HG03460 (cell line): ENCODE data around the gene RWDD4.

Experiments used
- ATAC-seq: cut with Tn5 transposase; IDR thresholded peaks from one replicate; pipeline ENCODE4 v1.9.1; 2021; ENCODE audit not compliant: unreplicated experiment

Gene RWDD4

GRCh38 chr4:183659029-183659871 lies at the start of gene RWDD4, which contains the start of gene TRAPPC11:
Gene RWDD4, minus strand, starts transcription at chr4:183659185. Its CDS starts 233 bp downstream, at chr4:183658952.
Gene TRAPPC11, plus strand, starts transcription at chr4:183659293. Its CDS starts 4,575 bp downstream, at chr4:183663868.
- ATAC-seq = peak; percentile 99

GRCh38 chr4:183702492-183702891 lies 43.5 kb upstream of the RWDD4 start:
- no peak for ATAC-seq

- ATAC-seq = no peak
These were observed 41.4 kb upstream of the RWDD4 start for GRCh38 chr4:183700407-183700806.

GRCh38 chr4:183698909-183699308 lies 39.9 kb upstream of the RWDD4 start:
- ATAC-seq = no peak

- ATAC-seq = no peak
These were observed 32.9 kb upstream of the RWDD4 start for GRCh38 chr4:183691897-183692296.

GRCh38 chr4:183691006-183691405 lies 32.0 kb upstream of the RWDD4 start:
- ATAC-seq = no peak

- no peak for ATAC-seq
These were observed 29.2 kb upstream of the RWDD4 start for GRCh38 chr4:183688216-183688615.

GRCh38 chr4:183686461-183686860 lies 27.5 kb upstream of the RWDD4 start:
- no peak for ATAC-seq

- no peak for ATAC-seq
These were observed 22.1 kb upstream of the RWDD4 start for GRCh38 chr4:183681119-183681518.

- ATAC-seq = no peak
These were observed 16.6 kb upstream of the RWDD4 start for GRCh38 chr4:183675625-183676024.

- no peak for ATAC-seq
These were observed 15.2 kb upstream of the RWDD4 start for GRCh38 chr4:183674153-183674552.

GRCh38 chr4:183670960-183671555 lies 12.1 kb upstream of the RWDD4 start:
- ATAC-seq = no peak

GRCh38 chr4:183670251-183670650 lies 11.3 kb upstream of the RWDD4 start:
- ATAC-seq = no peak

- no peak for ATAC-seq
These were observed 7.1 kb upstream of the RWDD4 start for GRCh38 chr4:183666088-183666487.

GRCh38 chr4:183659872-183660242 lies 872 bp upstream of the RWDD4 start:
- no peak for ATAC-seq

GRCh38 chr4:183658362-183659028 lies 490 bp downstream of the RWDD4 start:
- ATAC-seq = peak; percentile 25

- ATAC-seq = no peak
These were observed 1.4 kb downstream of the RWDD4 start for GRCh38 chr4:183657564-183657963.

GRCh38 chr4:183645326-183645725 lies 13.7 kb downstream of the RWDD4 start:
- ATAC-seq = no peak

- no peak for ATAC-seq
These were observed 19.7 kb downstream of the RWDD4 start for GRCh38 chr4:183639291-183639690.

GRCh38 chr4:183638436-183638835 lies 20.5 kb downstream of the RWDD4 start:
- ATAC-seq = no peak

GRCh38 chr4:183637461-183637860 lies 21.5 kb downstream of the RWDD4 start:
- no peak for ATAC-seq

- no peak for ATAC-seq
These were observed 22.1 kb downstream of the RWDD4 start for GRCh38 chr4:183636923-183637322.
